ENCODE measurements around the gene PGRMC1. TPM values are rescaled to one million over a fixed set of nuclear protein-coding genes. Genes with fewer than 3 reads are reported as not detected.

PGRMC1 gene
- 101 and 149 TPM in 2 replicates for total RNA-seq

DNA sequence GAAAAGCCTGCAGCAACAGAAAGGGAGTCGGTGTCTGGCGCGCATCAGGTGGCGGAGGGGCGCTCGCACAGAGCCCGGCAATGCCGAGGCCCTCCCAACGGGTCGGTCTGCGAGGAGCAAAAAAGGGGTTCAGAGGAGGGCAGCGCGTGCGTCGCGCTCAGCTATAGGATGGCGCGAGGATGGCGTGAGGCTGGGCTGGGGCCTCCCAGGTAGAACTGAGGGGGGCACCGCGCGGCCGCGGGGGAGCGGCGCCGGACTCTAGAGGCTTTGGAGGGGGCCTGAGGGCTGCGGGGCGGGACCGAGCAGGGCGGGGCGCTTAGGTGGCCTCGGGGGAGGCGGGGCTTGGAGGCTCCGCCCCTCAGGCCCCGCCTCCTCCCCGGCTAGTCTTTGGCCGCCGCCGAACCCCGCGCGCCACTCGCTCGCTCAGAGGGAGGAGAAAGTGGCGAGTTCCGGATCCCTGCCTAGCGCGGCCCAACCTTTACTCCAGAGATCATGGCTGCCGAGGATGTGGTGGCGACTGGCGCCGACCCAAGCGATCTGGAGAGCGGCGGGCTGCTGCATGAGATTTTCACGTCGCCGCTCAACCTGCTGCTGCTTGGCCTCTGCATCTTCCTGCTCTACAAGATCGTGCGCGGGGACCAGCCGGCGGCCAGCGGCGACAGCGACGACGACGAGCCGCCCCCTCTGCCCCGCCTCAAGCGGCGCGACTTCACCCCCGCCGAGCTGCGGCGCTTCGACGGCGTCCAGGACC, at the start of gene PGRMC1:
Gene PGRMC1, plus strand, starts transcription at position 414 of the 751 bp plus-strand sequence. Its CDS starts 79 bp downstream, at position 493.

Other genes starting within 250 kb of the PGRMC1 start
- not detected in 2 replicates for gene CT47C1, start 163.3 kb upstream of the PGRMC1 start, total RNA-seq
- gene KIAA1210, start 108.5 kb upstream of the PGRMC1 start, total RNA-seq: not detected in 2 replicates
- gene SLC25A43, start 163.1 kb downstream of the PGRMC1 start, total RNA-seq: 21.7 and 26.6 TPM in 2 replicates
- gene SLC25A5, start 232.2 kb downstream of the PGRMC1 start, total RNA-seq: 279 and 357 TPM in 2 replicates